Eye (tissue), 1 donor: ENCODE data around the gene DHRS12.

Experiments
- DNase-seq: peaks from one replicate; pipeline ENCODE4 v3.0.0-alpha.2; 2015

The DHRS12 gene

GRCh38 chr13:51724721-51725120 is 79.2 kb downstream of the DHRS12 start:
- DNase-seq: no peak

GRCh38 chr13:51723529-51723928 is 80.4 kb downstream of the DHRS12 start:
- no peak for DNase-seq

- DNase-seq: no peak
Observed at GRCh38 chr13:51721496-51721895, 82.5 kb downstream of the DHRS12 start.

- peak; percentile 67 for DNase-seq
Observed at GRCh38 chr13:51719394-51719793, 84.6 kb downstream of the DHRS12 start.
